PC-3 (cell line): ENCODE data around the gene TMEM59. TPM values are rescaled to one million over a fixed set of nuclear protein-coding genes. Genes with fewer than 3 reads are reported as not detected.

Experiments
- ATAC-seq: fragments of 200-7000 bp; cut with Tn5 transposase; 2 replicates; pipeline ENCODE4 v1.9.1; 2020; ENCODE audit warnings: mild to moderate bottlenecking, moderate library complexity
- BruUV-seq: library from RNA; stranded (reverse); fragments of 400-500 nt; replicated peaks from 2 replicates; lab custom pipeline; 2021; lab: Mats Ljungman, UMichigan
- CTCF ChIA-PET: fragments of 300-600 bp; sonication (Branson Sonifier 250); formaldehyde crosslinking; loops from one replicate; lab custom pipeline; 2022; ENCODE audit warnings: antibody characterized with exemption; lab: Charles Lee
- POLR2A ChIA-PET: fragments of 300-600 bp; sonication (Branson Sonifier 250); formaldehyde crosslinking; loops from one replicate; lab custom pipeline; 2022; ENCODE audit warnings: antibody characterized with exemption; ENCODE audit not compliant: unreplicated experiment; lab: Charles Lee
- DNase-seq: peaks from one replicate; pipeline ENCODE4 v3.0.0-alpha.2; 2015
- H2AFZ ChIP-seq: fragments of 300-600 bp; sonication (generic); 2 replicates; pipeline ENCODE4 v1.6.0; 2016; ENCODE audit warnings: antibody characterized with exemption, low read length
- H3F3A ChIP-seq: fragments of 300-600 bp; sonication (generic); one replicate; pipeline ENCODE4 v1.6.0; 2017; ENCODE audit warnings: antibody characterized with exemption, low read length, control low read depth, mild to moderate bottlenecking; ENCODE audit not compliant: unreplicated experiment
- H3K27ac ChIP-seq: fragments of 300-600 bp; sonication (generic); 2 replicates; pipeline ENCODE4 v1.5.1; 2016; ENCODE audit warnings: mild to moderate bottlenecking, low read length
- H3K27me3 ChIP-seq: fragments of 300-600 bp; sonication (generic); 2 replicates; pipeline ENCODE4 v1.6.1; 2016; ENCODE audit warnings: low read length, mixed read lengths
- H3K36me3 ChIP-seq: fragments of 300-600 bp; sonication (generic); 2 replicates; pipeline ENCODE4 v1.6.1; 2016; ENCODE audit warnings: low read depth, mixed run types, low read length, mixed read lengths
- H3K4me1 ChIP-seq: fragments of 300-600 bp; sonication (generic); 2 replicates; pipeline ENCODE4 v1.5.1; 2016; ENCODE audit warnings: low read length; ENCODE audit not compliant: insufficient read depth
- H3K4me2 ChIP-seq: fragments of 300-600 bp; sonication (generic); 2 replicates; pipeline ENCODE4 v1.6.0; 2016; ENCODE audit warnings: low read length
- H3K4me3 ChIP-seq: fragments of 300-600 bp; sonication (generic); 2 replicates; pipeline ENCODE4 v1.5.1; 2016; ENCODE audit warnings: mild to moderate bottlenecking, low read length, mixed read lengths
- H3K79me2 ChIP-seq: fragments of 300-600 bp; sonication (generic); 2 replicates; pipeline ENCODE4 v1.6.1; 2017; ENCODE audit warnings: low read length, mixed read lengths
- H3K9ac ChIP-seq: fragments of 300-600 bp; sonication (generic); 2 replicates; pipeline ENCODE4 v1.6.0; 2016; ENCODE audit warnings: mild to moderate bottlenecking, low read length
- H3K9me2 ChIP-seq: fragments of 300-600 bp; sonication (generic); replicated peaks from 2 replicates; pipeline ENCODE4 v1.6.1; 2016; ENCODE audit warnings: mixed run types, low read length, mixed read lengths
- H3K9me3 ChIP-seq: fragments of 300-600 bp; sonication (generic); 2 replicates; pipeline ENCODE4 v1.6.1; 2016; ENCODE audit warnings: low read length, mixed read lengths
- H4K20me1 ChIP-seq: fragments of 300-600 bp; sonication (generic); 2 replicates; pipeline ENCODE4 v1.6.1; 2016; ENCODE audit warnings: low read length, mixed read lengths
- CTCF ChIP-seq: fragments of 300-600 bp; sonication (generic); conservative IDR thresholded peaks from 2 replicates; pipeline ENCODE4 v1.5.1; 2017; ENCODE audit warnings: antibody characterized with exemption, low read depth, mild to moderate bottlenecking, low read length
- EZH2 ChIP-seq: fragments of 300-600 bp; sonication (generic); IDR thresholded peaks from one replicate; pipeline ENCODE4 v1.6.1; 2017; ENCODE audit warnings: antibody characterized with exemption, mild to moderate bottlenecking, low read length; ENCODE audit not compliant: unreplicated experiment
- EZH2phosphoT487 ChIP-seq: fragments of 300-600 bp; sonication (generic); IDR thresholded peaks from 2 replicates; pipeline ENCODE4 v1.6.1; 2018; ENCODE audit warnings: mild to moderate bottlenecking, antibody characterized with exemption, low read length, borderline replicate concordance
- intact Hi-C: fragments of 100-400 bp; cut with micrococcal nuclease; formaldehyde crosslinking; loops from 2 replicates; pipeline ENCODE4 v1.9.0; 2023
- total RNA-seq: library from RNA; depleted of rRNA; stranded (reverse); fragments of >200 nt; gene quantifications from 2 replicates; pipeline ENCODE4 v1.2.3, GENCODE V29; 2014

Gene TMEM59
- total RNA-seq, 1 experiment from 2014 or later: 133 TPM

- H3F3A ChIP-seq: no peaks in the 10 kb centered on the region
- no peaks in the 10 kb centered on the region for H3K9me3 ChIP-seq
- intact Hi-C loops: no loop called here
- ATAC-seq (no peak), DNase-seq (no peak)
- POLR2A ChIA-PET: no interaction called here
- no peak for TF ChIP-seq EZH2
- TF ChIP-seq CTCF: peak; percentile 22; the same call in 1 of the 2 replicates
- no peak for TF ChIP-seq EZH2phosphoT487
- no TSS peak for BruUV-seq
- no peak overlapping the region for H2AFZ ChIP-seq
- no peak overlapping the region for H3K27ac ChIP-seq
- H3K4me1 ChIP-seq: no peaks in the 10 kb centered on the region
- no peak overlapping the region for H3K9ac ChIP-seq
- H4K20me1 ChIP-seq: no peaks in the 10 kb centered on the region
- CTCF ChIA-PET: interaction anchor here (0.6 kb wide), 1 partner anchor 548 kb away, joined by 3 read pairs; no protein-coding TSS in a partner anchor
- no peak overlapping the region for H3K4me3 ChIP-seq
- H3K79me2 ChIP-seq: no peaks in the 10 kb centered on the region
- no peaks in the 10 kb centered on the region for H3K27me3 ChIP-seq
- no peaks in the 10 kb centered on the region for H3K9me2 ChIP-seq
- no peak overlapping the region for H3K4me2 ChIP-seq
- H3K36me3 ChIP-seq: no peaks in the 10 kb centered on the region
These were observed 60.7 kb downstream of the TMEM59 start for GRCh38 chr1:53992085-53992874.

GRCh38 chr1:53987880-53988279, 65.1 kb downstream of the TMEM59 start:
- intact Hi-C loops: no loop called here

More at GRCh38 chr1:53987880-53988279, 65.1 kb downstream of the TMEM59 start:
- H3K9me2 ChIP-seq: no peaks in the 10 kb centered on the region
- POLR2A ChIA-PET: no interaction called here
- no peak for TF ChIP-seq EZH2phosphoT487
- TF ChIP-seq EZH2: no peak
- no peak for TF ChIP-seq CTCF
- no peak overlapping the region for H3K4me2 ChIP-seq
- no peak overlapping the region for H2AFZ ChIP-seq
- H3K79me2 ChIP-seq: no peaks in the 10 kb centered on the region
- no peaks in the 10 kb centered on the region for H3F3A ChIP-seq
- H3K27me3 ChIP-seq: no peaks in the 10 kb centered on the region
- no TSS peak for BruUV-seq
- no peak overlapping the region for H3K9ac ChIP-seq
- H3K27ac ChIP-seq: no peak overlapping the region
- H4K20me1 ChIP-seq: no peaks in the 10 kb centered on the region
- DNase-seq: no peak
- H3K4me3 ChIP-seq: no peak overlapping the region
- H3K36me3 ChIP-seq: no peaks in the 10 kb centered on the region
- no peak for ATAC-seq
- no peaks in the 10 kb centered on the region for H3K9me3 ChIP-seq
- CTCF ChIA-PET: no interaction called here
- no peaks in the 10 kb centered on the region for H3K4me1 ChIP-seq
